ELF-1 (cell line): Measurements from ENCODE around the gene EHF.
A peak's percentile ranks its signal among the peaks of the same experiment; 100 is the strongest.
"Not testable (repeated sequence)": the region's sequence is repeated elsewhere in the genome, so short reads cannot be mapped to it uniquely, and the experiment has no call there.

Experiments
- DNase-seq: peaks from one replicate; pipeline ENCODE4 v3.0.0-alpha.2; 2016; ENCODE audit warnings: low read depth, low spot score

EHF gene

DNA sequence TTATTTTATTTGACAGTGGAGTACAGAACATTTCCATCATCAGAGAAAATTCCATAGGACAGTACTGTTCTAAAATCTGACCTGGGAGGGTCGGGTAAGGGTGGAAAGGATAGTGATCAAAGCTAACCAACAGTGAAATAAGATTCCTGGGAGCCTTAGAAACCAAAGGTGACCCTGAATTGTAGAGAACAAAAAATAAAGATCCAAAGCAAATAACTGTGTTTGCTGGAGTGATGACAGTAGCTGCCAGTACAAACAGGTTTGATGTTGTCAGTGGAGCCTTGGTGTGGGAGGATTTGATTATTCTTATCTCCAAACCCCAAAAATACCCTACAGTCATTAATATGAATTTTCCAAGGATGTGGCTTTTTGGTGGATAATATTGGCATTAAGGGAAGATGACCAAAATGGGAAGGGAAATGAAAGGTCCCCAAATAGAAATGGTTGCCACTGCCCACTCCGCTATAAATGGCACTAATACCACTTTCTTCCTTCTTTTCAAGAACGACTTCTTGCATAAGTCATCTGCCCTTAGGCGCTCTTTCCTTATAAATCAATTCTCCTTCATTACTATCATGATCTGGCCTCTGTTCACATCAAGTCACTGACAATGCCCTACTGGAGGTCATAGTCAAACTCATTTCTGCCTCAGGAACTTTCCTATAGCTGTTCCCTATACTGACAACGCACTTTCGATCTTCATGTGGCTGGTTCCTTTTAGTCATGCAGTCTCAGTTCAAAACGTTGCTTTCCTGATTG lies 44.4 kb downstream of the EHF start:
- no peak for DNase-seq

DNA sequence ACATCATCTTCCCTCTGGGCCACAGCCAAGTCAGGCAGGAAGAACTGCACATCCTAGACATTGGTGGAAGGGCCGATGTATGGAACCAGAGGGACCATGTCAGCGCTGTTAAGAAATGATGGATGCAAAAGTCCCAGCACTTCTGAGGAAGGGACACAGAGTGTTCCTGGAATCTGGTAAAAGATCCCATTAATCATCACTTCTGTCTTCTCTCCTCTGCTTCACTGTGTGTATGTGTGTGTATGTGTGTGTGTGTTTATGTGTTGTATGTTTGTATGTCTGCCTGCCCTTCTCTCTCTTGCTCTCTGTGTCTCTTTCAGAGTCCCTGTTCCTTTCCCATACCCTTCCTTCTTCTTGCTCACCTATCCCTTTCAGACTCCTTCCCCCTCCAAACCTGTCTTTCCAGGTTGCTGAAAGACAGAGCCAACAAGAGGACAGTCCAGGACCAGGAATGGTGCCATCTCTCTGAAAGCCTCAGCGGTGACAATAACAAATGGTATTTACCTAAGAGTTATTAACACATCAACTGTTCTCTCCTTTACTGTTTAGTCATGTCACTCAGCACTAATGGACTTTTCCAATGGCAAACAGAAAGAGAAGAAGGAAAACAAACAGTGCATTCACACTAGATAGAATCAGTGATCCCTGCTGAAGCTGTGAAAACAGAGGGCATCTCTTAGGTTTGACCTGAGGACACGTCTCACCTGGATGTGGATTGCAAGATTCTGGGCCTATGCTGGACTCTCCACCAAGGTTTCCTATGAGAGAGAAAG lies 47.1 kb downstream of the EHF start:
- no peak for DNase-seq

DNA sequence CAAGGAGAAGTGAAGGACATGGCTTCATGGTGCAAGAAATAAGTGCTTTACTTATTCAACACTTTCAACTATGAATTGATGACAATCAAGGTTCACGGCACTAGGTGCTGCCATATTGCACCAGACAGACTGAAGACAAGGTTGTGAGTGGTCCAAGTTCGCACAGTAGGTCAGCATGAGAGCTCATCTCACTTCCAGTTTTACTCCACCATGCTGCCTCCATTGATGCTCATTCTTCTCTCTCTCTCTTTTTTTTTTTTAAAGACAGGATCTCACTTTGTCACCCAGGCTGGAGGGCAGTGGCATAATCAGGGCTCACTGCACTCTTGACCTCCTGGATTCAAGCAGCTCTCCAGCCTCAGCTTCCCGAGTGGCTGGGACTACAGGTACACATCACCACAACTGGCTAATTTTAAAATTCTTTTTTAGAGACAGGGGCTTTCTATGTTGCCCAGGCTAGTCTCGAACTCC lies 47.7 kb downstream of the EHF start:
- DNase-seq, result no peak

DNA sequence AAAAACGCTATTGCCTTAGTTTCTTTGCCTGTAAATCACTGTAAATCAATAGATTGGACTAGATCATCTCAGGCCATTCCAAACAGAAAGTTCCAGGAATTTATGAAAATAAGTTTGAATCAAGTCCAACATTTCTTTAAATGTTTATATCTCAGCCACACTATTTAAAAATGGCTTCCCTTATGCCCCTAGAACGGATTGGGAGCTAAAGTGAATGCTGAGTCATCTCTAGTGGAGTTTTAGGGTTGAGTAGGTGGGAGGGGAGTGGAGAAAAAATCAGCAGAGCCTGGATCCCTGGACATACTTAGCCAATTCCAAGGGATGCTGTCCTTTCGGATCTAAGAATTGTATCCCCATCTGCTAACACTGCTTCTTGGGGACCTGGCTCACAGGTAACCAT lies 48.6 kb downstream of the EHF start:
- DNase-seq, result no peak

DNA sequence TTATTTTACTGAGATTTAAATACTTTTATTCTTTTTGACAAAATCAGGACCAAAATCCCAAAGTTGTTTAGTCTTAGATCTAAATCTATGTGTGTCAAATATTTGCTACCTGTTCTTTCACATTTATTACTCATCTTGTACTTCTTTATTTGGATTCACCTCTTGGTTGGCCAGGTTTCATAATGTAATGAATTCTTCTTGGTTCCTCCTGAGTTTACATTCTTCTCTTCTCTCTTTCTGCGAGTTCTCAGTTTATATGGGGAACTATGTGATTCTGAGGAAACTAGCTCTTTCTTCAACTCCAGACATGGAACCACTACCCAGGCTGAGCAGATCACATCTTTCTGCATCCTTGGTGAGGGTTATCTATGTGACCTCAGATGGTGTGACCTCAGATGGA lies 50.2 kb downstream of the EHF start:
- no peak for DNase-seq

DNA sequence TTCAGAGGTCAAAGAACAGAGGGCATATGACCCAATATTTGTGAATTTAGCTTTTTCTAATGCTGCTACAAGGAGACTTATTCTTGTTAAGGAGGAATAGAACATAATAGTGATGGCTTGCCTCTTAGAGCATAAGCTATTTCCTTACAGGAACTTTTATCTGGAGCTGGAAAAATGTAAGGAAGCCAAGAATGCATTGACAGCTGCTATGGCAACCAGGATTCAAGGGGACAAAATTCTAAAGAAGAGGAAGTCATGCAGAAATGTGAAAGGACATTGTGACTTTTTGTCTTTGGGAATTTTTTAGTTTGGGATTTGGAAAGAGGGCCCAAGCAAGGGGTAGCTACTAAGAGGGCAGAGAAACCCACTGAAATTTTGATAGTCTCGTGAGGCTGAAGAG lies 51.1 kb downstream of the EHF start:
- DNase-seq, result no peak

DNA sequence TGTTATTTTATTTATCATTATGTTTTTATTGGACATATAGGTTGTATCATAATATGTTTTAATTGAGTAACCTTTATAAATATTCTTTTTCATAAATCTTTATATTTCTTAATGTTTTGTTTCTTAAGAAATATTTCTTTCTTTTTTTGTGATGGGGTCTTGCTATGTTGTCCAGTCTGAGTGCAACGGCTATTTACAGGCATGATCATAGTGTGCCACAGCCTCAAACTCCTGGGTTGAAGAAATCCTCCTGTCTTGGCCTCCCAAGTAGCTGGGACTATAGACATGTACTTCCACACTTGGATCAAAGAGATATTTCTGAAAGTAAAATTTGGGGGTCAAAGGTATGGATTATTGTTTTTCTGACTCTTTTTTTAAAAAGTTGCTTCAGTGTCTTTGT lies 53.1 kb downstream of the EHF start:
- DNase-seq, result no peak

DNA sequence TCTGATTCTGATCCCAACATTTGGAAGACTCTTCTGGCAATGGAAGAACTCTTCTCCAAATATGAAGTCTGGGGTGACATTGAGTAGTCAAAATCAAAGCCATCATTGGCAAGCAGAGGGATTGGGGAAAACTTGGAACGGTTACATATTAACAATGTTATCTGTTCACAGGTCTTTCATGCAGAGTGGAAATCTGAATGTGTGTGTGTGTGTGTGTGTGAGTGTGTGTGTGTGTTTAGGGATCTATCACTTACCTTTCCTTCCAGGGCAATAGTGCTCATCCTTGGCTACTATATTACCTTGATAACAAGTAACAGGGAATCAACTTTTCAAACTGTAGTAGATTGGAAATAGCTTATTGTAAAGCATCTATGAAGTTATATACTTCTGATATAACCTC lies 55.3 kb downstream of the EHF start:
- no peak for DNase-seq

DNA sequence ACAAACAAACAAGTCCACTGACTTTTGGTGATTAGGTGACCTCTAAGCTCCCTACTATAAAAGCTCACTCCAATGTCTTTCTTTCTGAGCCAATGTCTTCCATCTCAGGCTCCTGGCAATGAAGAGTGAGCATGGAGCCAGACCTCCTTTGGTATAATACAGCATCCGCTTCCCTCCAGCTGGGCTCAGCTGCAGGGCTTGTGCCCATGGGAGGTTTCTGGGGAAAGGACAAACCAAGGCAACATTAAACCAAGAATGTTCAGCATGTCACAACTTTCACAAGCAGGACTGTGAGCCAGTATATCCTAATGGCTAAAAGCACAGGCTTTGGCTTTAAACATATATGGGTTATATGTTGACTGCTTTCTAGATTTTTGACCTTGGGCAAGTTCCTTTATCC lies 58.8 kb downstream of the EHF start:
- no peak for DNase-seq

DNA sequence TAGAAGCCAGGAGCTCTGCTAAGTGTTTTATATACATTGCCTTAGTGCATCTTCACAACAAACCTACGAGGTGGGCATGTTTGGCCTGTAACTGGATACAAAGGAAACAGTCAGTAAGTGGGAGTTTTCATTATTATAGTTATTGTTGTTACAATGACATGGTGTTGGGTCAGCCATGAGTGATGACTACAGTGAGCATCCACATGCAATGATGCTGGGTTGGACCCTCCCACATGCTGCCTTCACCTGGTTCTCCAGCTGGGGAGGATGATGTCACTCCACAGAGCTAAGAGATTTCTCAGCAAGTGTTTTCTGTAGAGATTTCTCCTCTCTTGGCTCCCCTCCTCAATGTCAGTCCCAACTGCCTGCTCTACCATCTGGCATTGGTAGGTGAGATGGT lies 59.3 kb downstream of the EHF start:
- no peak for DNase-seq

DNA sequence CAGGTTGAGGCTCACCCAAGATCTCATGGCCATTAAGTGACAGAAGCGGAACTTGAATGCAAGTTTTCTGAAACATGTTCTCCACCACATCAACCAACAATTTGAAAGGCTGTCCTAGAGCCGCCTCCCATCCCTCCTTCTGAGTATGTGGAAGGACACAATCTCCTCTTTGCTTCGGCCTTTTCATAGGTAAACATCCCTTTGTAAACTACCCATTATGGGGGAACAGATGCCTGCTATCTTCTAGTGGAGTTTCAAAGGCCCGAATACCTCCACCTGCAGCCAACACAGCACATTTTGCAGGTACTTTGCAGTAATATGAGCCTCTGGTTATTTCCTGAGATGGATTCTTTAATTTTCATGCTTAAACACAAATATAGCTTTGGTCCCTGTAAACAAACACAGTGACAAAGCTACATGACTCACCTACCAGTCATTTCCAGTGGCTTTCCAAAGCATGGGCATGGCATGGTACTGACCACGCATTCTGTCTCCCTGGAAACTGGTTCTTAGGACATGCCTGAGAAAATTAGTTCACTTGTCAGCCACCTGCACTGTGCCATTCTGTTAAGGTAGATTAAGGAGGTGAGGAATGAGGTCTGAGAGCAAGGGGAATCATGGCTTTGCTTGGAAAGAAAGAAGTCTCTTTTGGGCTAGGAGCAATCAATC lies 60.2 kb downstream of the EHF start:
- DNase-seq, result peak; percentile 10

DNA sequence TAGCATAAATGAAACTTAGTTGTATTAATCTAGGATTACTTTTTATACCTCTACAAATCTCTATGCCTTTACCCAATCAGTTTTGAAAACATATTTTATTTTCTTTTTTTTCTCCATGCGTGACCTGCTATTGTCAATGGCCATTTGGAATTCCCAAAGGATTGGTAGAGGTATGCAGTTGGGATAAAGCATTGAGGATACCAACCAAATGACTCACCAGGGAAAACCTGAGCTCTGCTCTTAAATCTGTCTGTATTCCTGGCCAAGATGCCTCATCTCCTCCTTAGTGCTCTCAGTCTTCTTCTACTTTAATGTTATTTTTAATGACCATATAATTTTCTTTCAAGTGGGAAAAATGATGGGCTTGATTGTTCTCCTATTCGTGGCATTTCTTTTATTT lies 61.9 kb downstream of the EHF start:
- peak; percentile 28 for DNase-seq

DNA sequence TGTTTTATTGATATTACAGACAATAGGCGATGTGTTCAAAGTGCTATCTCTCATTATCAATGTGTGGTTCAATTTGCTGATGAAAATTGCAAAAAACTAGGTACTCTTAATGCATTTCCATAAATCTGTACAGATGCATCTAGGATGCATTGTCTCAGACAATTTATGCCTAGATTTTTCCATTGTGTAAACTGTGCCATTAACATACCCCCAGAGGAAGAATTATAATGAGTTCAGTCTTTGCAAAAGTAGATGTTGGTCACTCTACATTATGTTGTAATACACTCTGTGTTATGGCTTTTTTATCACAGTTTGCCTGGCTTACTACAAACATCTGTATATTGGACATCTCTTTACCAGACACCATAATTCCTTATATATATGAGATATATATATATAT lies 62.5 kb downstream of the EHF start:
- no peak for DNase-seq

DNA sequence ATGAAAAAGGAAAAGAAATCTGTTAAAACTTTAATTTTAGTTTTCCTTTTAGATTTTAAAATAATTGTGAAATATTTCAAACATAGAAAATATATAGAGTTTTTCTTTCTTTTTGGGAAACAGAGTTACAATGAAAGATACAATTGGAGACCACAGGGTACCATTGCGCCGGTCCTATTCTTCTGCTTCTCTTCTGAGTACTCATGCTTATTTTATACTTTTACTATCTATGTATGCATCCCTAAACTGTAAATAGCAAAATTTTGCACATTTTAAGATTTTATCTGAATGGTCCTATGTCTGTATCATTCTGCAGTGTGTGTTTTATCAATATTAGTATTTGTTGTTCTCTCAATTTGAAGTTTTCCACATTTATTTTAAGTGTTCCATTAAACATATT lies 65.0 kb downstream of the EHF start:
- DNase-seq, result no peak

DNA sequence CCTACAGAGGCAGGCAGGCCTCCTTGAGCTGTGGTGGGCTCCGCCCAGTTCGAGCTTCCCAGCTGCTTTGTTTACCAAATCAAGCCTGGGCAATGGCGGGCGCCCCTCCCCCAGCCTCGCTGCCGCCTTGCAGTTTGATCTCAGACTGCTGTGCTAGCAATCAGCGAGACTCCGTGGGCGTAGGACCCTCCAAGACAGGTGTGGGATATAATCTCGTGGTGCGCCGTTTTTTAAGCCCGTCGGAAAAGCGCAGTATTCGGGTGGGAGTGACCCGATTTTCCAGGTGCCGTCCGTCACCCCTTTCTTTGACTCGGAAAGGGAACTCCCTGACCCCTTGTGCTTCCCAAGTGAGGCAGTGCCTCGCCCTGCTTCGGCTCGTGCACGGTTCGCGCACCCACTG lies 71.4 kb downstream of the EHF start:
- DNase-seq, result not testable (repeated sequence)

DNA sequence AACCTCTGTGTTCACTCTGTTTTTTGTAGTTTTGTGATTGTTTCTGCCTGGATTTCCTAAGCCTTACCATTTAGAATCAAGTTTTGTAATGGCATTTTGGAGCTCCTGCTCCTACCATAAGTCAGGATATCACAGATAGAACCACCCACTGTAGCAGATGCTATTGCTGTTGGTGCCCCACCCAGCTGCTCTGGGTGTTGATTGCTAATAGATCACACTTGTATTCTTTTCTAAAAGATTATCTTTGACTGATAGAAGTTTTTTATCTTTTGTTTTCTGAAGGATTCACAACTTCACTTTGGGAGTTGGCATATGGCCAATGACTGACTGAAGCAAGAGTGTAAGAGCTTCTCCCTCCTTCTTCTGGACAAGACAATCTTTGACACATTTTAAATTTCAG lies 76.0 kb downstream of the EHF start:
- DNase-seq, result no peak

DNA sequence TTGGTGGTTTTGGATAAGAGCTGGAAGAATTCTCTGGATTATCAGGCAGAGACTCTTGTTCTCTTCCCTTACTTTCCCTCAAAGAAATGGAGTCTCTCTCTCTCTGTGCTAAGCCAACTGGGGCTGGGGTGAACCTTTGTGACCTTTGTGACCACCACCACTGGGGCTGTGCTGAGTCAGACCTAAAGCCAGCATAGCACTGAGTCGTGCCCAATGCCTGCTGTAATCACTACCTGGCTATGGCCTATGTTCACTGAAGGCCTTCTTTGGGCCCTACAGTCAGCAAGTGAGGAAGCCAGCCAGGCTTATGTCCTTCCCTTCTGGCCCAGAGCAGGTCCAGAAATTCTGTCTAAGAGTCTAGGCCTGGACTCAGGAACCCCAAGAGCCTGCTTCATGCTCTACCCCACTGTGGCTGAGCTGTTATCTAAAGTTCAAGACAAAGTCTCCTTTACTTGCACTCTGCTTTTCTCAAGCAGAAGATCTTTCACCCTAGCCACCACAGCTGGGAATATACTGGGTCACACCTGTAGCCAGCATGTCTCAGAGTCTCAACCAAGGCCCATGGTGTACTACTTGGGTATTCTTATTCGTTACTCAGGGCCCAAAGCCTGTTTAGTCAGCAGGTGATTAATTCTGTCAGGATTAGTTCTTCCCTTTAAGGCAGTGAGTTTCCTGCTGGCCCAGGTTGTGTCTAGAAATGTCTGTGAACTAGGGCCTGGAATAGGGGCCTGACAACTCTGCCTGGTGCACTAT lies 86.0 kb downstream of the EHF start:
- DNase-seq, result no peak

DNA sequence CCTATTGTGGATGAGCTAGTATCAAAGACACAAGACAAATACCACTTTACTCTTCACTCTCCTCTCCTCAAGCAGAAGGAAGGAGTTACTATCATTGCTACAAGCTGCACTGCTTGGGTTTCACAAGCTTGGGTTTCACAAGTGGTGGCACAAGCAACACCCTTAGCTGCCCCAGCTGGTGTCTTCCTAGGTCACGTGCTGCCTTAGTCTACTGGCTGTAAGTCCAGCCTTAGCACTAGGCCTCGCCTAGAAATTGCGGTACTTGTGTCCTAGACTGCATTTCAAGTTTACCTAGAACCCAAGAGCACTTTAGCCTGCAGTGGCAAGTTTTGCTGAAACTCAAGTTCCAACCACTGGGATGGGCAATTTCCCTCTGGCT lies 86.6 kb downstream of the EHF start:
- DNase-seq, result no peak
